Central memory CD8-positive, alpha-beta T cell (primary cell): ENCODE results near the gene CEP131.
A peak's percentile ranks its signal among the peaks of the same experiment; 100 is the strongest.

ENCODE experiments used
- ATAC-seq: fragments of 150-1000 bp; cut with Tn5 transposase; replicated peaks from 2 replicates; pipeline ENCODE4 v1.10.0; 2022; ENCODE audit warnings: mild to moderate bottlenecking, moderate FRiP score, moderate number of reproducible peaks; ENCODE audit not compliant: poor library complexity, severe bottlenecking; ENCODE audit errors: extremely low read depth
- DNase-seq, 2 donors: peaks; one replicate each; pipeline ENCODE4 v3.0.0; 2021; ENCODE audit warnings: low spot score in 2 of 2
- H3K27ac Mint-ChIP-seq: one replicate; pipeline ENCODE4 v1.8.0; 2022; ENCODE audit warnings: low read depth, mild to moderate bottlenecking, moderate library complexity, mixed read lengths
- H3K27me3 Mint-ChIP-seq: one replicate; pipeline ENCODE4 v1.8.0; 2022; ENCODE audit warnings: mixed read lengths
- H3K36me3 Mint-ChIP-seq: one replicate; pipeline ENCODE4 v1.8.0; 2022; ENCODE audit warnings: mild to moderate bottlenecking, moderate library complexity, mixed read lengths; ENCODE audit not compliant: insufficient read depth
- H3K4me1 Mint-ChIP-seq: one replicate; pipeline ENCODE4 v1.8.0; 2022; ENCODE audit warnings: mixed read lengths
- H3K4me3 Mint-ChIP-seq: one replicate; pipeline ENCODE4 v1.8.0; 2022; ENCODE audit warnings: mild to moderate bottlenecking, moderate library complexity, mixed read lengths
- H3K9me3 Mint-ChIP-seq: one replicate; pipeline ENCODE4 v1.8.0; 2022; ENCODE audit warnings: mixed read lengths

CEP131 gene

DNA sequence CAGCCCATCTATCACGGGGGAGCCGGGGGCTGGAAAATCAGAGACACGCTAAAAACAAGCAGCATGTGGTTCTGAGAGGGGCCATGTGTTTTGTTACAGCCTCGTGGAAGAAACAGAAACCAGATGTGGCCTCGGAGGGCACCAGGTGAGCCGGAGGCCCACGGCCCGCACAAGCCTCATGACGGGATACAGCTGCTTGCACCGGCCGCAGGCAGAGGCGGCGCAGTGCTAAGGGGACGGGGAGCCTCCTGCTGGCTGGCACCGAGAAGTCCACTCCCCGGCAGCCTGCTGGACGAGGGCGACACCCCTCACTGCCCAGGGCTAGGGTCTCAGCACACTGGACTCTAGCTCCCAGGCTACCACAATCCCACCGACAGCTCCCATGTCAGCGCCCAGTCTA lies 35.5 kb upstream of the CEP131 start:
- no peaks in the 10 kb centered on the region for H3K9me3 Mint-ChIP-seq
- no peak for ATAC-seq

DNA sequence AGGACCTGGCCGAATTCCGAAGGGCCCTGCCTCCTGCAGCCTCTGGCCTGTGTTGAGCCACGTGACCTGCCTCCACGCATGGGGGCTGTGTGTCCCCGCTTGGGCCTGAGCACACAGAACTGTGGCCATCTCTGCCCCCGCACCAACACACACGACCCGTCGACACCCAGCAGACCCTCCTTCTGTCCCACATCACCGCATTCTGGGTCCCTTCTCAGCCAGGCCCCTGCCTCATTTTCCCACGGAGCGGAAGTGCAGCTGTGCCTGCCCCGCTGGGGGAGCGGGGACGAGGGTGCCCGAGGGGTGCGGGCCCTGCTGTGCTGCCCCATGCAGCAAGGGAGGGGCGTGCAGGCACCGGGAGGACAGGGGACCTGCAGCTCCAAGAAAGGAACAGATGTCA lies 34.8 kb upstream of the CEP131 start:
- Mint-ChIP-seq H3K9me3 (no peaks in the 10 kb centered on the region), H3K27ac (peak overlapping the region; percentile 76), H3K36me3 (peaks cover 18% of the 10 kb centered on the region), H3K4me1 (peaks cover 11% of the 10 kb centered on the region), H3K27me3 (no peaks in the 10 kb centered on the region), H3K4me3 (no peak overlapping the region)
- no peak for DNase-seq
- ATAC-seq, result no peak

More for the DNA sequence above, 35.5 kb upstream of the CEP131 start:
- peaks cover 7% of the 10 kb centered on the region for H3K4me1 Mint-ChIP-seq
- DNase-seq, result no peak
- H3K27ac Mint-ChIP-seq, result no peak overlapping the region
- peaks cover 16% of the 10 kb centered on the region for H3K36me3 Mint-ChIP-seq
- no peaks in the 10 kb centered on the region for H3K27me3 Mint-ChIP-seq
- H3K4me3 Mint-ChIP-seq, result no peak overlapping the region

DNA sequence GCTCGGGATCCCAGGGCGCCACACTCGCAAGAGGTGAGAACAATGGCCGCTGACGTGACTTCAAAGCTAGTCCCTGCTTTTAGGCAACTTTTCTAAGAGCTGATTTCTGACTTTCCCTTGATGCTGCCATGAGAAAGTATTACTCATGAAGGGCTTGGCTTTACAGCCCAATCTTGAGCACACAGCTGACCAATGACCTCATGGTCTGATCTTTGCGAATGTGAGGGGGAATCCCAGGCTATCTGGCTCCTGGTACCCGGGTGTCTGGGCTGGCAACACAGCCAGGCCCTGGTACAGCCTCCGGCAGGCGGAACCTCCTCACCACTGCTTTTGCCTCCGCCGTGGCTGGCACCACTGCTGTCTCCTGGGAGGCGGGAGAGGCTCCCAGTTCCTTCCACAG lies 33.9 kb upstream of the CEP131 start:
- H3K27me3 Mint-ChIP-seq, result no peaks in the 10 kb centered on the region
- DNase-seq (no peak), ATAC-seq (no peak)
- H3K4me3 Mint-ChIP-seq, result no peak overlapping the region
- peaks cover 15% of the 10 kb centered on the region for H3K36me3 Mint-ChIP-seq
- no peaks in the 10 kb centered on the region for H3K9me3 Mint-ChIP-seq
- peaks cover 11% of the 10 kb centered on the region for H3K4me1 Mint-ChIP-seq
- H3K27ac Mint-ChIP-seq, result no peak overlapping the region

DNA sequence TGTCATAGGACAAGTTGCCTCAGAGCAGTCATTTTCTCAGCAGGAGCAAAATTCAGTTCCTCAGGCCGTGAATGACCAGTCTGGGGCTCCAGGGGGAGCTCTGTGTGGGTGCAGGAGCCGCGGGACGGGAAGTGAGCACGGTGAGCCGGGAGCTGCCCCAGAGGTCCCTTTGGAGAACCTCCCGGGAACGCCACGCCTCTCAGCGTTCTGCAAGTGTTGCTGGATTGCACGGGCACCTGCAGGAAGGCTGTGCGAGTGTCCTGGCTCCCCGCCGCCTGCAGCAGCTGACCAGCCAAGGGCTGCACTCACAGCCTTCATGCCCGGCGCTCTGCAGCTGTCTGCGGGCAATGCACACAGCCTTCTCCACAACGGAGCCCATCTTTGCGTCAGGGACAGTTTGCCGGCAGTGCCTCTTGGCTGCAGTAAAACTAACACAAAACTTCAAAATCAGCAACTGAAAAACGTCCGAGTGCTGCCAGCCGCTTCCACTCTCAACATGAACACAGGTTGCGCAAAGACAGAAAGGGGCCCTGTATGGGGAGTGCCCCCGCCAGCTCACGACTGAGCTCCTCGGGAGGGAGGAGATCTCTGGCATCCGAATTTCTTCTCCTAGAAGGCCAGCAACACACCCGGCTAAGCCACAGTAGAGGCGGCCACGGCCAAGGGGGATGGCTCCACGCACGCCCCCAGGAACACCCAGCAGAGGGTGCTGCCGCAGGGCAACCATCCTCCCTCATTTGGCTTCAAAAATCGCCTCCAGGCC lies 32.4 kb upstream of the CEP131 start:
- ATAC-seq (no peak), DNase-seq (no peak)
- Mint-ChIP-seq H3K4me3 (no peak overlapping the region), H3K4me1 (peaks cover 11% of the 10 kb centered on the region), H3K27ac (no peak overlapping the region), H3K9me3 (no peaks in the 10 kb centered on the region), H3K36me3 (peaks cover 10% of the 10 kb centered on the region), H3K27me3 (no peaks in the 10 kb centered on the region)

DNA sequence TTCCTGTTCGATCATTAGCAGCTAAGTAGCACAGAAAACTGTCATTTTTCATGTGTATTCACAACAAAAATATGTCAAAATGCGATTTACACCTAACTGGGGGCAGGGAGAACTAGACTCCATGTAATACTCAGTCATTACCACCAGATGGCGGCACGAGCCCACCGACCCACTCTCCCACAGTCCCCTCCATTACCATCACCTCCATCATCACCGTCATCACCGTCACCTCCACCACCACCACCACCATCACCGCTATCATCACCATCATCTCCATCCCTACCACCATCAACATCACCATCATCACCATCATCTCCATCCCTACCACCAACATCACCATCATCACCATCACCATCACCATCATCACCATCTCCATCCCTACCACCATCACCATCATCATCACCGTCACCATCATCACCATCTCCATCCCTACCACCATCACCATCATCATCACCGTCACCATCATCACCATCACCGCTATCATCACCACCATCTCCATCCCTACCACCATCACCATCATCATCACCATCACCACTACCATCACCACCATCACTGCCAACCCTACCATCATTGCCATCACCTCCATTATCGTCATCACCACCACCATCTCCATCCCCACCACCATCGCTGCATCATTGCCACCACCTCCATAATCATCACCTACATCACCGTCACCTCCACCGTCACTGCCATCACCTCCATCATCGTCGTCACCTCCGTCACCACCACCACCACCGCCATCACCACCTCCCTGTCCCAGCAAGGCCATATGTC lies 30.8 kb upstream of the CEP131 start:
- Mint-ChIP-seq H3K4me3 (no peak overlapping the region), H3K27ac (peak overlapping the region; percentile 35), H3K4me1 (peaks cover 11% of the 10 kb centered on the region), H3K9me3 (no peaks in the 10 kb centered on the region), H3K27me3 (no peaks in the 10 kb centered on the region), H3K36me3 (peaks cover 12% of the 10 kb centered on the region)
- ATAC-seq (peak; percentile 29), DNase-seq (peak; percentile 40 to 54)

DNA sequence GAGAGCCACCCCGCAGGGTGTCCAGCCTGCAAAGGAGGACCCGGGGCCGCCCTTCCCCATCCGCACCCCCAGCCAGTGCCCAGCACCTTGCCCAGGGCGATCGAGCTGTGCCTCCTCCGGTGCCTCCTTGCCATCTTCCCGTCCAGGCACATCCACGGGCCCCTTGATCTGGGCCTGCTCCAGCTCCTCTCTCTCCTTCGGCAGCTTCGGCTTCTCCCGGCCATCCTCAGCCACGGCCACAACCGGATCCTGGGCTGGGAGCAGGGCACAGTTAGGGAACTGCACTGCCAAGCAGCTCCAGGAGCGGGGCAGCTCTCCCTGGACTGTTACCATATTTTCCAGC lies 30.2 kb upstream of the CEP131 start:
- no peaks in the 10 kb centered on the region for H3K9me3 Mint-ChIP-seq
- H3K27ac Mint-ChIP-seq, result peak overlapping the region; percentile 35
- no peak for DNase-seq
- no peaks in the 10 kb centered on the region for H3K27me3 Mint-ChIP-seq
- peaks cover 11% of the 10 kb centered on the region for H3K4me1 Mint-ChIP-seq
- no peak for ATAC-seq
- peaks cover 15% of the 10 kb centered on the region for H3K36me3 Mint-ChIP-seq
- H3K4me3 Mint-ChIP-seq, result no peak overlapping the region

DNA sequence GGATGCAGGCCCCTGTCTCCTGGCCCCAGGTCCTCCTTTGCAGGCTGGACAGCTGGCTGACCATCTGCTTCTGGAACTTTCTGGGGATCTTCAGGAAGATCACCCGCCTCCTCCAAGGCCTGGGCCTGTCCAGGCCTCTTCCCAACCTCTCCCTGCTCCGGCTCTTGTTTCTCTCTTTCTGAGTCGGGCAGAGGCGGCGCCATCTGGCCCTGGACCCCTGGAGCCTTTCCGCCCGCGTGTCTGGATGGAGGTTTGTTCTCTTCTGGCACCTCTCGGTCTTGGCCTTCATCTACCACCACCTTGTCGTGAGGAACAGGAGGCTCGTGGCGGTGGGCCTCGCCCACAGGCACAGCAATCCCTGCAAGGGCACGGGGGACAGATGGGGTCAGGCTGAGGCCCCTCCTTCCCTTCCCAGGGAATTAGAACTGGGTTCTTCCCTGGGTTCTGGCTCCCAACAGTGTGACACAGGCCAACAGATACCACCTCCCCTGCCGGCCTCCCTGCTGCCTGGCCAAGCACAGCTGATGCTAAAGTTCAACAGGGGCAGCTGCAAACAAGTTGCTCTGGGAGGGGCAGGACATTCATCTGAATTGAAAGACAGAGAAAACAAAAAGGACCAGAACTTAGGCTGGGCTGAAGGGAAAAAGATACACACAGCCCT lies 29.7 kb upstream of the CEP131 start:
- no peaks in the 10 kb centered on the region for H3K27me3 Mint-ChIP-seq
- DNase-seq (no peak), ATAC-seq (no peak)
- no peaks in the 10 kb centered on the region for H3K9me3 Mint-ChIP-seq
- peaks cover 11% of the 10 kb centered on the region for H3K4me1 Mint-ChIP-seq
- peak overlapping the region; percentile 76 for H3K27ac Mint-ChIP-seq
- H3K36me3 Mint-ChIP-seq, result peaks cover 13% of the 10 kb centered on the region
- H3K4me3 Mint-ChIP-seq, result no peak overlapping the region

DNA sequence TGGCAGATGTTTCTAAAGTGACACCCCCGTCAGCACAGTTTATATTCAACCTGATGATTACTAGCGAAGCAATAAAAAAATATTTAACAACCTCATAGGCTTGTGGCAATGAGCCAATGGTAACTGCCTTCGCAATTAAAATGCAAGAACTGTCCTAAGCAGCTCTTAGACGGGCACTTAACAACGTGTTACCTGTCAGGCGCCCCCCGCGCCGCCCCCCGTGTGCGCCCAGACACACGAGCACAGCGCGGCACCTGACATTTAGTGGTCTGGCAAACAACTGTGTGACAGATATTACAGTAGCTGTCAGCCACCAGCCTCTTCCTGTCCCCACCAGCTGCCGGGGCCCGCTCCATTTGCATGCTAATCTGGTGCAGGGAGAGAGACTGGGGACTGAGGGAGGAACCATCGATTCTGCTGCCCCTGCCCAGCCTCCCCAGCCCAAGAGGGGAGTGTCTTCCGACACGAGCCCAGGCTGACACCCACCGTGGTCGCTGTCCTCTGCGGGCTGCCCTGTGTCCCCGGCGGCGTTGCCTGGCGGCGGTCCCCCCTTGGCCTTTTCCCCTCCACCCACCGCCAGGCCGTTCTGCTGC lies 29.0 kb upstream of the CEP131 start:
- Mint-ChIP-seq H3K27ac (no peak overlapping the region), H3K4me1 (peaks cover 11% of the 10 kb centered on the region), H3K4me3 (no peak overlapping the region), H3K9me3 (no peaks in the 10 kb centered on the region), H3K36me3 (peaks cover 16% of the 10 kb centered on the region), H3K27me3 (no peaks in the 10 kb centered on the region)
- peak; percentile 69 for ATAC-seq
- DNase-seq, result no peak

DNA sequence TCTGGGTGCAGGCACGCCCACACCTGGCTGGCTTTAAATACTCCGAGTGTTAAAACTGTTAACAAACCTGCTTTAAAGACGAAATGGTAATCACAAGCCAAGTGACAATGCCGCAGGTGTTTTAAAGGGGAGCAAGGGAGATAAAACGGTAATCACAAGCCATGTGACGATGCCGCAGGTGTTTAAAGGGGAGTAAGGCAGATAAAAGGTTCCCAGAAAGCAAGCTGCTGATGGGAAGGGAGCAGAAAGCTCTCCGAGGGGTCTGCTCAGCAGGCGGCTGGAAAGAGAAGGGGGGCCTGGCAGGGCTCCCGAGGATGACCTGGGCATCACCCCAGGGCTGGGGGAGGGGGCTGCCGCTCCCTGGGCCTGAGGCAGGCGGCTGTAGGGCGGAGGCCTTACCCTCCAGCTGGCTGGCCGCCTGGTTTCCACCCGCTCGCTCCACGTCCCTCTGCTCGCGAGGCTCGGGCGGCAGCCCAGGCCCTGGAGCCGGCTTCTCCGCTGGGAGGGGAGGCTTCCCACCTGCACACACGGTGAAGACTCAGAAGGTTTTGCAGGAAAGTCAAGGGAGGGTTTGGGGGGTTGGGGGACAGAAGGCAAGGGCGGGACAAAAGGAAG lies 28.4 kb upstream of the CEP131 start:
- H3K27ac Mint-ChIP-seq, result no peak overlapping the region
- no peak overlapping the region for H3K4me3 Mint-ChIP-seq
- H3K36me3 Mint-ChIP-seq, result peaks cover 16% of the 10 kb centered on the region
- ATAC-seq, result peak; percentile 15
- H3K4me1 Mint-ChIP-seq, result peaks cover 11% of the 10 kb centered on the region
- H3K9me3 Mint-ChIP-seq, result no peaks in the 10 kb centered on the region
- no peaks in the 10 kb centered on the region for H3K27me3 Mint-ChIP-seq
- DNase-seq, result no peak

DNA sequence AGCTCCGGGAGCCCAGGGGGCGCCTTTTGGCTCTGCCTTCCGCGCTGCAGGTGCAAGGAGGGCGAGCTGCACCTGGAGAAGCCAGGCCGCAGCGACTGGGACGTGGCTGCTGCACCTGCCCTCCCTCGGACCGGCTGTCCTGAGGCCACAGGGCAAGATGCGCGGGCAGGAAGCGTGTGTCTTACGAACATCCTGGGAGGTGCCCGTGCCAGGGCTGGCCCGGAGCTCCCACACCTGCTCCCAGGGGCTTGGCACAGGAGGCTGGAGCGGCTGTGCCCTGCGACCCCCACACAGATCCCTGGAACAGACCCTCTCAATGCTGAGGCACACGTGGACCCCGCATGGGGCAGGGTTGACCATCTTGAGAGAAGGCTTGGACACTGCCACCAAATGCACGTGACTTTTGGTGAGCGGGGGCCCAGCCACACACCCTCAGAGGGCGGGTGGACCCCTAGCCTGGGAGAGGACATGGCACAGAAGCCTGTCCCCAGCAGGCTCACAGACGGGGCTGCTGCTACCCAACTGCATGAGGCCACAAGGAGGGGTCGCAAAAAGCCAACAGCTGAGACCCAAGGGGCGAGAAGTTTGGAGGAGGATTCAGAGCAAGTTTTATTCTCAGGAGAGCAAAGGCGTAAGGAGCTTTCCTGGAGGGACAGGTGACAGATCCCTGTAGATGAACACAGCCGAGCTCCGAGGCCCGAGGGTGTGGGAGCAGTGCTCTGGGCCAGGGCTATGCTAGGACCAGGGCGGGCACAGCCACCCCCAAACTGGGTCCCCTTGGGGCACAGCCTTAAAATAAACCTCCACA lies 27.7 kb upstream of the CEP131 start:
- H3K4me3 Mint-ChIP-seq, result no peak overlapping the region
- H3K4me1 Mint-ChIP-seq, result peaks cover 11% of the 10 kb centered on the region
- no peak for DNase-seq
- H3K27me3 Mint-ChIP-seq, result no peaks in the 10 kb centered on the region
- no peaks in the 10 kb centered on the region for H3K9me3 Mint-ChIP-seq
- no peak for ATAC-seq
- peaks cover 16% of the 10 kb centered on the region for H3K36me3 Mint-ChIP-seq
- no peak overlapping the region for H3K27ac Mint-ChIP-seq

DNA sequence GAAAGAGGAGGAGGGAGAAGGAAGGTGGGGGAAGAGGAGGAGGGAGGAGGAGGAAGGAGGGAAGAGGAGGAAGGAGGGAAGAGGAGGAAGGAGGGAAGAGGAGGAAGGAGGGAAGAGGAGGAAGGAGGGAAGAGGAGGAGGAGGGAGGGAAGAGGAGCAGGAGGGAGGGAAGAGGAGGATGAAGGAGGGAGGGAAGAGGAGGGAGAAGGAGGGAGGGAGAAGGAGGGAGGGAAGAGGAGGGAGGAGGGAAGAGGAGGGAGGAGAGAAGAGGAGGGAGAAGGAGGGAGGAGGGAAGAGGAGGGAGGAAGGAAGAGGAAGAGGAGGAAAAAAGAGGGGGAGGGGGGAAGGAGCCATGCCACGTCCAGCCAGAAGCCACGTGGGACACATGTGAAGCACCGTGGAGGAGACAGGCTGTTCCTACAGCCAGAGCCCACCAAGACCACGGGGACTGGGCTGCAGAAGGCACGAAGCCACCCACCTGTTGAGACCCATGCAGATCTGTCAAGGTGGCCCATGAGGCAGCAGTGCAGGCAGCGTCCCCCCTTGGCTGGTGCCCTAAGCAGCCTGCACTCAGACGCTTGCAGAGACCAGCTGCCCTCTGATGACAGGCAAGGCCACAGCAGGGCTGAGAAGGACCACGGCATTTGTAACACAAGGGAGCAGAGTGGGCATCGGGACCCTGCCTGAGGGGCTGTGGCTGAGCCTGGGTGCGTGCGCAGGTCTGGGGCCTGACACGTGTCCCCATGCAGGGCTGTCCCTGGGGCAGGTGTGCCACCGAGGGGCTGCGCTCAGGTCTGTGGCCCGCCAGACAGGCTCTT lies 26.7 kb upstream of the CEP131 start:
- ATAC-seq (no peak), DNase-seq (no peak)
- Mint-ChIP-seq H3K27ac (no peak overlapping the region), H3K4me1 (peaks cover 11% of the 10 kb centered on the region), H3K27me3 (no peaks in the 10 kb centered on the region), H3K4me3 (no peak overlapping the region), H3K9me3 (no peaks in the 10 kb centered on the region), H3K36me3 (peaks cover 17% of the 10 kb centered on the region)
